Measurements from ENCODE around the gene SLC4A3.
"Not testable (repeated sequence)": the region's sequence is repeated elsewhere in the genome, so short reads cannot be mapped to it uniquely, and the experiment has no call there.

Gene SLC4A3

GRCh38 chr2:219681694-219682300 is 54.4 kb downstream of the SLC4A3 start:
- DNase-seq, result no peak

DNA sequence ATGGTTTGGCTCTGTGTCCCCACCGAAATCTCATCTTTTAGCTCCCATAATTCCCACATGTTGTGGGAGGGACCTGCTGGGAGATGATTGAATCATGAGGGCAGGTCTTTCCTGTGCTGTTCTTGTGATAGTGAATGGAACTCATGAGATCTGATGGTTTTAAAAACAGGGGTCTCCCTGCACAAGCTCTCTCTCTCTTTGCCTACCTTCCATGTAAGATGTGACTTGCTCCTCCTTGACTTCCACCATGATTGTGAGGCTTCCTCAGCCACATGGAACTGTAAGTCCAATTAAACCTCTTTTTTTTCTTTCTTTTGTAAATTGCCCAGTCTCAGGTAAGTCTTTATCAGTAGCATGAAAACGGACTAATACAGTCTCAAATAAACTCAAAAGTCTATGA is 56.0 kb downstream of the SLC4A3 start:
- not testable (repeated sequence) for DNase-seq

GRCh38 chr2:219684721-219685689 is 57.6 kb downstream of the SLC4A3 start:
- DNase-seq, result peak; percentile 74

- no peak for DNase-seq
Observed at GRCh38 chr2:219687272-219687671, 59.8 kb downstream of the SLC4A3 start.

- no peak for DNase-seq
Observed at GRCh38 chr2:219687882-219688559, 60.6 kb downstream of the SLC4A3 start.

GRCh38 chr2:219688560-219689445 is 61.4 kb downstream of the SLC4A3 start:
- DNase-seq, result no peak

- DNase-seq, result peak; percentile 22
Observed at GRCh38 chr2:219689676-219690628, 62.5 kb downstream of the SLC4A3 start.

DNA sequence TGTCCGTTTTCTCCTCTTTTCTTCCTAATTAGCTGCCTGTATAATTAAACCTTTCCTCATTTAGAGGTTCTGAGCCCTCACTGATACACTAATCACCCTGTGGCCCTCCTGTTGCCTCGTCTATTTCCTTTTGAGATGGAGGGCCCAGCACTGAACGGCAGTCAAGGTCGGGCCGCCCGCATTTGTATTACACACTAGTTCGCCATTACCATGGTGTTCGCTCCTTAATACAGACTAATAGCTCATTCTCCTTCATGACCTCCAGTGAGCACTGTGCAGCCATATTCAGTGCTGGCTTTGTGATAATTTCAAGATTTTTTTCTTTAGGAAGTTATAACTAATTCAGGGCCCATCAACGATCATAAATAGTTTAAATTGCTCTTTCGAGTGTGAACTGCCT is 64.1 kb downstream of the SLC4A3 start:
- no peak for DNase-seq

Data from NCI-H526 treated with DMSO at 0.1 percent for 48 hours (cell line).